Mucosa of descending colon (tissue), 3 donors: Measurements from ENCODE around the gene MYOM1. TPM values are rescaled to one million over a fixed set of nuclear protein-coding genes. Genes with fewer than 3 reads are reported as not detected.
A peak's percentile ranks its signal among the peaks of the same experiment; 100 is the strongest.

Experiments
- ATAC-seq: fragments of 200-7000 bp; cut with Tn5 transposase; one replicate; pipeline ENCODE4 v1.9.1; 2020; ENCODE audit warnings: mild to moderate bottlenecking, moderate library complexity
- DNase-seq, 3 donors: peaks; one replicate each; pipeline ENCODE4 v3.0.0-alpha.2; 2020
- H3K36me3 ChIP-seq: fragments of 200-600 bp; one replicate; pipeline ENCODE4 v1.8.0; 2021; ENCODE audit warnings: low read depth, mild to moderate bottlenecking
- H3K4me1 ChIP-seq: fragments of 200-600 bp; one replicate; pipeline ENCODE4 v1.8.0; 2021; ENCODE audit warnings: low read depth, mild to moderate bottlenecking
- H3K4me3 ChIP-seq: fragments of 200-600 bp; one replicate; pipeline ENCODE4 v1.8.0; 2021; ENCODE audit warnings: mild to moderate bottlenecking
- H3K9me3 ChIP-seq: fragments of 200-600 bp; one replicate; pipeline ENCODE4 v1.8.0; 2021; ENCODE audit warnings: mild to moderate bottlenecking
- CTCF ChIP-seq: fragments of 200-600 bp; IDR thresholded peaks from one replicate; pipeline ENCODE4 v1.8.0; 2022; ENCODE audit warnings: antibody characterized with exemption, mild to moderate bottlenecking
- intact Hi-C, 2 donors: fragments of 100-400 bp; cut with DNase I in 1 of 2; cut with micrococcal nuclease in 1 of 2; formaldehyde crosslinking; loops; one replicate each; pipeline versions ENCODE4 v1.11.0 to v1.11.1; 2022; cut with DNase I, micrococcal nuclease
- total RNA-seq, 3 donors: library from RNA; stranded (reverse); fragmentation: NEBNext Ultra II Directional in 2 of 3; extraction: Animal tissue kit (Norgen Biotek cat#: 25700) in 2 of 3; gene quantifications; one replicate each; pipeline versions ENCODE4 v1.2.1 to v1.2.4, GENCODE V29; 2021 to 2023
- donor health status: DM: no; HTN: no; CAD: no; lungs with moderate emphysema.
- donor health status: DM: no; HTN: no; CAD: no.
- donor health status: DM: no; HTN: yes; CAD: no.

MYOM1 gene
- total RNA-seq, 3 donors from 2014 or later = 5.5 to 22.2 (median 16.3) TPM

GRCh38 chr18:3216987-3217386 lies 2.8 kb downstream of the MYOM1 start:
- Histone ChIP-seq H3K36me3 (no peaks in the 10 kb centered on the region), H3K4me1 (peaks cover 27% of the 10 kb centered on the region), H3K4me3 (no peak overlapping the region), H3K9me3 (no peaks in the 10 kb centered on the region)
- intact Hi-C loops = no loop called here
- no peak for TF ChIP-seq CTCF
- ATAC-seq (peak; percentile 5), DNase-seq (no peak)

GRCh38 chr18:3214855-3215637 lies 4.7 kb downstream of the MYOM1 start:
- intact Hi-C loops = no loop called here
- Histone ChIP-seq H3K36me3 (no peaks in the 10 kb centered on the region), H3K4me3 (no peak overlapping the region), H3K9me3 (no peaks in the 10 kb centered on the region), H3K4me1 (peaks cover 27% of the 10 kb centered on the region)
- no peak for TF ChIP-seq CTCF
- ATAC-seq = no peak
- no peak for DNase-seq

GRCh38 chr18:3213300-3214059 lies 6.3 kb downstream of the MYOM1 start:
- H3K4me3 ChIP-seq = no peak overlapping the region
- H3K36me3 ChIP-seq = no peaks in the 10 kb centered on the region
- DNase-seq (no peak), ATAC-seq (peak; percentile 59)
- no peaks in the 10 kb centered on the region for H3K9me3 ChIP-seq
- intact Hi-C loops = no loop called here
- TF ChIP-seq CTCF = no peak
- peaks cover 26% of the 10 kb centered on the region for H3K4me1 ChIP-seq

GRCh38 chr18:3212657-3213056 lies 7.1 kb downstream of the MYOM1 start:
- ATAC-seq = no peak

More at GRCh38 chr18:3212657-3213056, 7.1 kb downstream of the MYOM1 start:
- H3K4me1 ChIP-seq = peaks cover 18% of the 10 kb centered on the region
- H3K4me3 ChIP-seq = no peak overlapping the region
- no peak for TF ChIP-seq CTCF
- no peak for DNase-seq
- H3K36me3 ChIP-seq = no peaks in the 10 kb centered on the region
- H3K9me3 ChIP-seq = no peaks in the 10 kb centered on the region
- intact Hi-C loops = no loop called here
